WERI-Rb-1 (cell line): Measurements from ENCODE around the gene CCDC57.

ENCODE experiments used
- DNase-seq: peaks from one replicate; pipeline ENCODE4 v3.0.0-alpha.2; 2020
- H3K27ac ChIP-seq: fragments of 250-450 bp; sonication (Bioruptor Pico); 2 replicates; pipeline ENCODE4 v1.5.1; 2020; ENCODE audit warnings: mild to moderate bottlenecking, moderate library complexity
- H3K27me3 ChIP-seq: fragments of 250-450 bp; sonication (Bioruptor Pico); 2 replicates; pipeline ENCODE4 v1.5.1; 2021; ENCODE audit warnings: mild to moderate bottlenecking, low read depth, moderate library complexity; ENCODE audit not compliant: insufficient read depth, severe bottlenecking
- H3K36me3 ChIP-seq: fragments of 250-450 bp; sonication (Bioruptor Pico); 2 replicates; pipeline ENCODE4 v1.5.1; 2020; ENCODE audit warnings: mild to moderate bottlenecking, moderate library complexity
- H3K4me3 ChIP-seq: 2 replicates; pipeline ENCODE4 v1.5.1; 2011; ENCODE audit warnings: low read depth, mild to moderate bottlenecking, control low read depth, low read length
- H3K9me3 ChIP-seq: fragments of 250-450 bp; sonication (Bioruptor Pico); 2 replicates; pipeline ENCODE4 v1.5.1; 2021; ENCODE audit warnings: mild to moderate bottlenecking, moderate library complexity; ENCODE audit not compliant: severe bottlenecking
- CTCF ChIP-seq: IDR thresholded peaks from 2 replicates; pipeline ENCODE4 v1.5.1; 2011; ENCODE audit warnings: low read depth, mild to moderate bottlenecking, control low read depth, inconsistent platforms, low read length

CCDC57 gene

GRCh38 chr17:82219753-82220709, 7.4 kb upstream of the CCDC57 start:
- H3K27me3 ChIP-seq = no peaks in the 10 kb centered on the region
- no peak overlapping the region for H3K4me3 ChIP-seq
- no peak for TF ChIP-seq CTCF
- H3K36me3 ChIP-seq = no peaks in the 10 kb centered on the region
- H3K27ac ChIP-seq = no peak overlapping the region
- H3K9me3 ChIP-seq = no peaks in the 10 kb centered on the region
- no peak for DNase-seq

DNA sequence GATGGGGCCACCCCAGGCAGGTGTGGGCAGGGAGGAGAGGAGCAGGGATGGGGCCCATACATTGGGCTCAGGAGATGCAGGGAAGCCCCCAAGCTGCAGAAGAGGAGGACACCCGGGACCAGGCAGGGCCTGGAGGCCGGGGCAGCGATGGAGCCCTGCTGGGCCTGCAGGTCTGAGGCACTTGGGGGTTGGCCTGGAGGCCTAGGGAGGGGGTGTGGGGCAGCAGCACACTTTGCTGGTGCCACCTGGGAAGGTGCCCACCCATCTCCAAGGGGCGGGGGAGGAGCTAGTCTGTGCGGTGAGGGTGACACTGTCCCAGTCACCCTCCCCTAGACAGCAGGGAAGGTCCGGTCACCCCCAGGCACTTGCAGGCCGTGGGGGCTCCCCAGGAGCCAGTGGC, 6.4 kb upstream of the CCDC57 start:
- H3K4me3 ChIP-seq = no peak overlapping the region
- no peak for DNase-seq
- H3K27me3 ChIP-seq = no peaks in the 10 kb centered on the region
- no peak for TF ChIP-seq CTCF
- H3K36me3 ChIP-seq = no peaks in the 10 kb centered on the region
- no peak overlapping the region for H3K27ac ChIP-seq
- no peaks in the 10 kb centered on the region for H3K9me3 ChIP-seq

DNA sequence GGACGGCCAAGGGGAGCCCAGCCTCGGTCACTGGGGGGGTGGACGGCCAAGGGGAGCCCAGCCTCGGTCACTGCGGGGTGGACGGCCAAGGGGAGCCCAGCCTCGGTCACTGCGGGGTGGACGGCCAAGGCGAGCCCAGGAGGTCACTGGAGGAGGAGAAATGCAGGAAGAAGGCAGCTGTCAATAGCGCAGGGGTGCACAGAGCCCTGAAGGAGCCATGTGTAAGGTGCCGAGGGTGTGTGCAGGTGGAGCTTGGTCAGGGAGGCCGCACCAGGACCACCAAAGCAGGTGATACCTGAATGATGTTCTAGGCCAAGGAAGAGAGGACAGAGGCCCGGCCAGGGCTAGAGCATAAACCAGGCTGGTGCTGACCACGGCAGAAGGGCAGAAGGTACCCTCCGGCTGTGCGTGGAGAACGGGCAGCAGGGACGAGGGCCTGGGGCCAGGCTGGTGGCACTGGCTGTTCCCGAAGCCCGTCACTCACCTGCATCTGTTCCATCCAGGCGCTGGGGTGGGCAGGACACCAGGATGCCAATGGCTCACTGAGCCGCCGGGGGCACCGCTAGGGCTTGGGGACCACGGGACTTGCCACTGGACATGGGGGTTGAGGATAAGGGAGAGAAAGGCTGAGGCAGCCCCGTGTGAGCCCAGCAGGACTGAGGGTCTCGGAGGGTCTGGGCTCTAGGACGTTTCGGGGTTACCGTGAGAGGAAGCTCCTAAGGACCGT, 5.9 kb upstream of the CCDC57 start:
- Histone ChIP-seq H3K27me3 (no peaks in the 10 kb centered on the region), H3K4me3 (no peak overlapping the region), H3K9me3 (no peaks in the 10 kb centered on the region), H3K36me3 (no peaks in the 10 kb centered on the region), H3K27ac (no peak overlapping the region)
- DNase-seq = no peak
- no peak for TF ChIP-seq CTCF

DNA sequence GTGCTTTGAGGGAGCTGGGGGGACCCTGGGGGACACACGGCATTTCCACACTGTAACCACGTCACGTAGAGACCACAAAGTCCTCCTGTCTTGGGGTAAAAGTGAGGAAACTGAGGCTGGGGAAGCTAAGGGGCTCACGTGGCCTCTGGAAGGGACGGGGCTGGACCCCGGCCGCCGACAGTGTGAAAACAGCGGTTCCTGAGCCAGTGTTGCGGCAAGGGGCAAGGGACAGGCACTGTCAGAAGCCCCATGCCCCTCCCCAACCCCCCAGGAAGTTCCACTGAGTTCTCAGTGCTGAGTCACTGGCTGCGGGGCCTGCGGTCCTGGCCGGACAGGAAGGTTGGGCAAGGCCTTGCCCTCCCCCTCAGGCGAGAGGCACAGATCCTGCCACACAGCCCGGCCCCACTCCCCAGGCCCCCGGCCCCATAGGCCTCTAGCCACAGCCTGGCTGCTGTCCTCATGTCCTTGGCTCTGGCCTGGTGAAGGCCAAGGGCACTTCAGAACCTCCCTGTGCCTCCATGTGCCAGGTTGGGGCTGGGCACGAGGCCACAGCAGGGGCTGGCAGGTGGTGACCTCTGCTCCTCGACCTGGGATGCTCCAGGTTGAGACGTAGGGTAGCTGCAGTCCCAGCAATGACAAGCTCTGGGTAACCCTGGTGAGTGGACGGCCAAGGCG, 5.0 kb upstream of the CCDC57 start:
- peak; percentile 16 for DNase-seq
- H3K27me3 ChIP-seq = no peaks in the 10 kb centered on the region
- H3K4me3 ChIP-seq = no peak overlapping the region
- H3K9me3 ChIP-seq = no peaks in the 10 kb centered on the region
- no peak for TF ChIP-seq CTCF
- peaks cover 5% of the 10 kb centered on the region for H3K36me3 ChIP-seq
- H3K27ac ChIP-seq = no peak overlapping the region

- TF ChIP-seq CTCF = no peak
- no peak for DNase-seq
- Histone ChIP-seq H3K9me3 (no peaks in the 10 kb centered on the region), H3K36me3 (peaks cover 8% of the 10 kb centered on the region), H3K27ac (peak overlapping the region; percentile 9; the same call in 1 of the 2 replicates), H3K27me3 (no peaks in the 10 kb centered on the region), H3K4me3 (no peak overlapping the region)
Measured at GRCh38 chr17:82217120-82217529, 4.5 kb upstream of the CCDC57 start.
